Hematopoietic multipotent progenitor cell treated with erythropoietin and hydrocortisone succinate and interleukin-3 and kit ligand, for 4 days (in vitro differentiated cells): Measurements from ENCODE around the gene PRSS48.
"Not testable (repeated sequence)": the region's sequence is repeated elsewhere in the genome, so short reads cannot be mapped to it uniquely, and the experiment has no call there.

Experiments
- DNase-seq: peaks from one replicate; pipeline ENCODE4 v3.0.0-alpha.2; 2015

PRSS48 gene

GRCh38 chr4:151263455-151263854 lies 13.5 kb upstream of the PRSS48 start:
- no peak for DNase-seq

GRCh38 chr4:151266497-151266896 lies 10.5 kb upstream of the PRSS48 start:
- no peak for DNase-seq

- DNase-seq, result no peak
Observed at GRCh38 chr4:151267104-151267503, 9.9 kb upstream of the PRSS48 start.

GRCh38 chr4:151267822-151268535 lies 9.0 kb upstream of the PRSS48 start:
- no peak for DNase-seq

- not testable (repeated sequence) for DNase-seq
Observed at GRCh38 chr4:151268905-151269304, 8.1 kb upstream of the PRSS48 start.

- DNase-seq, result no peak
Observed at GRCh38 chr4:151284534-151285245, 7.7 kb downstream of the PRSS48 start.

- DNase-seq, result no peak
Observed at GRCh38 chr4:151287409-151287808, 10.4 kb downstream of the PRSS48 start.

GRCh38 chr4:151291485-151291884 lies 14.5 kb downstream of the PRSS48 start:
- no peak for DNase-seq

GRCh38 chr4:151292038-151292437 lies 15.1 kb downstream of the PRSS48 start:
- no peak for DNase-seq

- no peak for DNase-seq
Observed at GRCh38 chr4:151294833-151295496, 18.0 kb downstream of the PRSS48 start.

GRCh38 chr4:151296227-151296626 lies 19.3 kb downstream of the PRSS48 start:
- DNase-seq, result no peak

- no peak for DNase-seq
Observed at GRCh38 chr4:151297170-151297569, 20.2 kb downstream of the PRSS48 start.

GRCh38 chr4:151302432-151302831 lies 25.5 kb downstream of the PRSS48 start:
- no peak for DNase-seq

GRCh38 chr4:151304226-151304625 lies 27.3 kb downstream of the PRSS48 start:
- no peak for DNase-seq

GRCh38 chr4:151304755-151305154 lies 27.8 kb downstream of the PRSS48 start:
- no peak for DNase-seq

GRCh38 chr4:151310124-151310728 lies 33.3 kb downstream of the PRSS48 start:
- no peak for DNase-seq

GRCh38 chr4:151313306-151314009 lies 36.5 kb downstream of the PRSS48 start:
- DNase-seq, result no peak

- no peak for DNase-seq
Observed at GRCh38 chr4:151314010-151314355, 37.0 kb downstream of the PRSS48 start.

GRCh38 chr4:151314479-151314878 lies 37.5 kb downstream of the PRSS48 start:
- DNase-seq, result peak; percentile 4

- DNase-seq, result no peak
Observed at GRCh38 chr4:151315212-151315886, 38.4 kb downstream of the PRSS48 start.

GRCh38 chr4:151316645-151317044 lies 39.7 kb downstream of the PRSS48 start:
- no peak for DNase-seq

- no peak for DNase-seq
Observed at GRCh38 chr4:151318307-151319006, 41.5 kb downstream of the PRSS48 start.
